Smooth muscle cell (in vitro differentiated cells): Measurements from ENCODE around the gene KLHL22. TPM values are rescaled to one million over a fixed set of nuclear protein-coding genes. Genes with fewer than 3 reads are reported as not detected.

Source experiments
- DNase-seq: peaks from one replicate; lab custom pipeline; 2025; ENCODE audit not compliant: unreplicated experiment; lab: John Stamatoyannopoulos, UW
- H2AFZ ChIP-seq: fragments of 200-600 bp; sonication (generic); 2 replicates; pipeline ENCODE4 v1.6.0; 2016; ENCODE audit warnings: antibody characterized with exemption, low read depth, mild to moderate bottlenecking
- H3F3A ChIP-seq: fragments of 200-600 bp; sonication (generic); 2 replicates; pipeline ENCODE4 v1.6.0; 2017; ENCODE audit warnings: antibody characterized with exemption, low read depth
- H3K27ac ChIP-seq: fragments of 200-600 bp; sonication (generic); 2 replicates; pipeline ENCODE4 v1.5.1; 2016; ENCODE audit warnings: low read depth, mild to moderate bottlenecking
- H3K27me3 ChIP-seq: fragments of 200-600 bp; sonication (generic); 2 replicates; pipeline ENCODE4 v1.6.1; 2016; ENCODE audit warnings: low read depth, mild to moderate bottlenecking
- H3K36me3 ChIP-seq: fragments of 200-600 bp; sonication (generic); 2 replicates; pipeline ENCODE4 v1.5.1; 2016; ENCODE audit warnings: low read depth
- H3K4me1 ChIP-seq: fragments of 200-600 bp; sonication (generic); 2 replicates; pipeline ENCODE4 v1.5.1; 2016; ENCODE audit warnings: low read depth
- H3K4me2 ChIP-seq: fragments of 200-600 bp; sonication (generic); 2 replicates; pipeline ENCODE4 v1.6.0; 2016; ENCODE audit warnings: mild to moderate bottlenecking
- H3K4me3 ChIP-seq: fragments of 200-600 bp; sonication (generic); 2 replicates; pipeline ENCODE4 v1.5.1; 2016; ENCODE audit warnings: mild to moderate bottlenecking
- H3K79me2 ChIP-seq: fragments of 200-600 bp; sonication (generic); 2 replicates; pipeline ENCODE4 v1.6.0; 2016; ENCODE audit warnings: low read depth, mild to moderate bottlenecking
- H3K9ac ChIP-seq: fragments of 200-600 bp; sonication (generic); 2 replicates; pipeline ENCODE4 v1.6.0; 2016; ENCODE audit warnings: low read depth
- H3K9me3 ChIP-seq: fragments of 200-600 bp; sonication (generic); replicated peaks from 2 replicates; pipeline ENCODE4 v1.5.1; 2016; ENCODE audit warnings: low read depth
- H4K20me1 ChIP-seq: fragments of 200-600 bp; sonication (generic); 2 replicates; pipeline ENCODE4 v1.6.0; 2016; ENCODE audit warnings: low read depth
- CTCF ChIP-seq: fragments of 200-600 bp; sonication (generic); IDR thresholded peaks from 2 replicates; pipeline ENCODE4 v1.5.1; 2017; ENCODE audit warnings: borderline replicate concordance, mild to moderate bottlenecking, antibody characterized with exemption; ENCODE audit not compliant: insufficient read depth, poor library complexity, severe bottlenecking
- WGBS: methylation state at CpG from one replicate; pipeline ENCODE4 v1.1.7; 2016; ENCODE audit warnings: low lambda C conversion rate; 5-methylcytosine and 5-hydroxymethylcytosine counted together
- polyA plus RNA-seq: library from polyadenylated mRNA; unstranded; fragments of >200 nt; fragmentation: Nextera tagmentation; extraction: Ambion mirVana; gene quantifications from 2 replicates; pipeline ENCODE4 v1.2.1, GENCODE V29; 2016
- total RNA-seq: library from RNA; depleted of rRNA; stranded (reverse); fragments of >200 nt; gene quantifications from 2 replicates; pipeline ENCODE4 v1.2.3, GENCODE V29; 2014

KLHL22 gene
- total and polyA plus RNA-seq, 2 experiments from 2014 or later = 17.1 to 27.3 TPM

- H3K4me3 ChIP-seq = no peak overlapping the region
- WGBS = 97% methylated on average over 6 of the region's 6 CpGs
- H3K27me3 ChIP-seq = no peaks in the 10 kb centered on the region
- H3K27ac ChIP-seq = no peak overlapping the region
- no peak overlapping the region for H3K4me2 ChIP-seq
- DNase-seq = no peak
- no peaks in the 10 kb centered on the region for H3F3A ChIP-seq
- H4K20me1 ChIP-seq = peaks cover 17% of the 10 kb centered on the region
- no peaks in the 10 kb centered on the region for H3K9me3 ChIP-seq
- no peak overlapping the region for H2AFZ ChIP-seq
- no peaks in the 10 kb centered on the region for H3K4me1 ChIP-seq
- H3K9ac ChIP-seq = no peak overlapping the region
- H3K79me2 ChIP-seq = no peaks in the 10 kb centered on the region
- TF ChIP-seq CTCF = no peak
- H3K36me3 ChIP-seq = no peaks in the 10 kb centered on the region
These were observed 26.3 kb downstream of the KLHL22 start for GRCh38 chr22:20469110-20469868.

GRCh38 chr22:20466659-20467379, 28.8 kb downstream of the KLHL22 start:
- H3K79me2 ChIP-seq = no peaks in the 10 kb centered on the region
- H4K20me1 ChIP-seq = peaks cover 4% of the 10 kb centered on the region
- no peaks in the 10 kb centered on the region for H3K36me3 ChIP-seq
- no peaks in the 10 kb centered on the region for H3K9me3 ChIP-seq
- no peak overlapping the region for H3K27ac ChIP-seq
- H3K9ac ChIP-seq = no peak overlapping the region
- no peak for DNase-seq
- WGBS = 91% methylated on average over 3 of the region's 3 CpGs
- no peak overlapping the region for H2AFZ ChIP-seq
- H3K27me3 ChIP-seq = no peaks in the 10 kb centered on the region
- H3F3A ChIP-seq = no peaks in the 10 kb centered on the region
- H3K4me1 ChIP-seq = no peaks in the 10 kb centered on the region
- TF ChIP-seq CTCF = no peak
- no peak overlapping the region for H3K4me2 ChIP-seq
- no peak overlapping the region for H3K4me3 ChIP-seq

GRCh38 chr22:20465759-20466077, 29.9 kb downstream of the KLHL22 start:
- Histone ChIP-seq H3K9me3 (no peaks in the 10 kb centered on the region), H3K9ac (no peak overlapping the region), H3K79me2 (no peaks in the 10 kb centered on the region), H3F3A (no peaks in the 10 kb centered on the region), H3K27ac (no peak overlapping the region), H3K4me1 (no peaks in the 10 kb centered on the region), H3K27me3 (no peaks in the 10 kb centered on the region), H3K36me3 (no peaks in the 10 kb centered on the region), H2AFZ (no peak overlapping the region), H3K4me2 (no peak overlapping the region), H3K4me3 (no peak overlapping the region), H4K20me1 (no peaks in the 10 kb centered on the region)
- no peak for DNase-seq
- WGBS = 91% methylated on average over 5 of the region's 5 CpGs
- TF ChIP-seq CTCF = no peak
